K562 (cell line): Measurements from ENCODE around the gene RNF32. TPM values are rescaled to one million over a fixed set of nuclear protein-coding genes. Genes with fewer than 3 reads are reported as not detected.
A peak's percentile ranks its signal among the peaks of the same experiment; 100 is the strongest.

Source experiments
- ATF4 ChIP-seq: fragments of 450-650 bp; formaldehyde crosslinking; IDR thresholded peaks from 2 replicates; pipeline ENCODE4 v1.4.0; 2022; ENCODE audit warnings: mild to moderate bottlenecking, moderate library complexity
- CHD7 ChIP-seq: fragments of 200-600 bp; sonication (generic); IDR thresholded peaks from one replicate; pipeline ENCODE4 v1.6.1; 2012; ENCODE audit warnings: mild to moderate bottlenecking, low read depth, low read length, inconsistent platforms
- ELF1 ChIP-seq: fragments of 200-800 bp; sonication (Bioruptor generic); IDR thresholded peaks from 2 replicates; pipeline ENCODE4 v1.6.1; 2016; ENCODE audit warnings: missing genetic modification characterization, missing compliant biosample characterization
- HMG20B ChIP-seq: fragments of 250-450 bp; sonication (Bioruptor Pico); IDR thresholded peaks from 2 replicates; pipeline ENCODE4 v1.5.0; 2021; ENCODE audit warnings: mild to moderate bottlenecking
- MAZ ChIP-seq, 2 experiments: fragments of 450-650 bp in 1 of 2; sonication (generic) in 1 of 2; formaldehyde crosslinking; IDR thresholded peaks in 1 of 2; conservative IDR thresholded peaks in 1 of 2; 2 replicates each; pipeline versions ENCODE4 v1.4.0 to v1.5.0; 2020; ENCODE audit warnings: mild to moderate bottlenecking in 1 of 2, missing genetic modification reagents in 1 of 2
- NFE2 ChIP-seq: IDR thresholded peaks from 2 replicates; pipeline ENCODE4 v1.6.1; 2014; ENCODE audit warnings: antibody characterized with exemption, low read depth
- SMARCA4 ChIP-seq: fragments of 450-650 bp; IDR thresholded peaks from 2 replicates; pipeline ENCODE4 v1.6.1; 2016
- SMARCA5 ChIP-seq: fragments of 450-650 bp; IDR thresholded peaks from 2 replicates; pipeline ENCODE4 v1.6.1; 2016
- TBP ChIP-seq: optimal IDR thresholded peaks from 2 replicates; pipeline ENCODE3; 2011; ENCODE audit warnings: low read depth, low read length, improper control_type of control experiment
- ZBTB49 ChIP-seq: sonication (generic); formaldehyde crosslinking; IDR thresholded peaks from 2 replicates; pipeline ENCODE4 v1.8.0; 2022; ENCODE audit warnings: missing genetic modification reagents, mild to moderate bottlenecking, borderline replicate concordance
- ZC3H4 ChIP-seq: sonication (generic); formaldehyde crosslinking; IDR thresholded peaks from 2 replicates; pipeline ENCODE4 v1.9.0; 2021; ENCODE audit warnings: missing genetic modification reagents, borderline replicate concordance
- ZNF57 ChIP-seq: fragments of 450-650 bp; formaldehyde crosslinking; IDR thresholded peaks from 2 replicates; pipeline ENCODE4 v1.4.0; 2020; ENCODE audit warnings: mild to moderate bottlenecking, moderate library complexity
- ZNF778 ChIP-seq: fragments of 450-650 bp; formaldehyde crosslinking; IDR thresholded peaks from 2 replicates; pipeline ENCODE4 v1.4.0; 2020; ENCODE audit warnings: mild to moderate bottlenecking, moderate library complexity
- polyA plus RNA-seq, 8 experiments: library from polyadenylated mRNA; depleted of rRNA in 4 of 8; stranded (reverse) in 5 of 8; unstranded in 3 of 8; fragments of >200 nt; fragmentation: Nextera tagmentation in 2 of 8; fragmentation: Illumina TruSeq in 1 of 8; extraction: Ambion mirVana in 2 of 8; extraction: Trizol in 1 of 8; gene quantifications; 2 replicates each; pipeline versions ENCODE4 v1.2.1 to v1.2.3, GENCODE V29; 2011 to 2014; ENCODE audit warnings: inconsistent platforms in 1 of 8, missing spikeins in 1 of 8
- total RNA-seq, 7 experiments: library from RNA; depleted of rRNA in 6 of 7; stranded (reverse); fragments of >200 nt in 6 of 7; fragmentation: Illumina TruSeq in 2 of 7; extraction: Trizol in 2 of 7; gene quantifications; 2 replicates each; pipeline versions ENCODE4 v1.2.1 to v1.2.3, GENCODE V29; 2011 to 2021; ENCODE audit warnings: low replicate concordance in 1 of 7

The RNF32 gene
- total and polyA plus RNA-seq, 9 of the 15 experiments (the other 6 are each of a cell fraction or from before 2014, with no cell fraction given), result 2.6 to 7.0 (median 4.6) TPM

GRCh38 chr7:156638443-156639077 lies 2.0 kb upstream of the RNF32 start (continued):
- no peak for TF ChIP-seq HMG20B (CRISPR knock-in tag)
- no peak for TF ChIP-seq ELF1 (tag)
- no peak for TF ChIP-seq ZNF778 (CRISPR knock-in tag)
- TF ChIP-seq ZBTB49, result no peak
- 0 out of 2 replicates have a peak, but pooled peaks have one; percentile 9 for TF ChIP-seq ATF4 (CRISPR knock-in tag)
- no peak for TF ChIP-seq ZC3H4
- TF ChIP-seq NFE2, result peak; percentile 3; the same call in 1 of the 2 replicates
- TF ChIP-seq TBP, result peak; percentile 77
- no peak for TF ChIP-seq CHD7
- peak in 1 of 2 experiments; percentile 25; a peak in 1 of 4 replicates for TF ChIP-seq MAZ (CRISPR knock-in tag; conservative IDR thresholded peaks at IDR 0.05 in 1 of 2, IDR thresholded peaks at IDR 0.05 in 1 of 2)
- no peak for TF ChIP-seq ZNF57
- TF ChIP-seq SMARCA5, result no peak
- TF ChIP-seq SMARCA4, result 0 out of 2 replicates have a peak, but pooled peaks have one; percentile 27
